Ishikawa (cell line): Measurements from ENCODE around the gene CATSPERZ.

Experiments used
- CEBPB ChIP-seq: IDR thresholded peaks from 2 replicates; pipeline ENCODE4 v1.6.1; 2012
- CREB1 ChIP-seq: IDR thresholded peaks from 2 replicates; pipeline ENCODE4 v1.6.1; 2012; ENCODE audit warnings: low read depth
- EGR1 ChIP-seq: IDR thresholded peaks from 2 replicates; pipeline ENCODE4 v1.6.1; 2012
- EP300 ChIP-seq: IDR thresholded peaks from 2 replicates; pipeline ENCODE4 v1.6.1; 2012; ENCODE audit warnings: borderline replicate concordance
- FOXM1 ChIP-seq: IDR thresholded peaks from 2 replicates; pipeline ENCODE4 v1.6.1; 2012; ENCODE audit warnings: low read depth, borderline replicate concordance
- MAX ChIP-seq: IDR thresholded peaks from 2 replicates; pipeline ENCODE4 v1.6.1; 2012
- NFIC ChIP-seq: IDR thresholded peaks from 2 replicates; pipeline ENCODE4 v1.6.1; 2012
- RAD21 ChIP-seq: IDR thresholded peaks from 2 replicates; pipeline ENCODE4 v1.6.1; 2012; ENCODE audit warnings: low read depth
- REST ChIP-seq: IDR thresholded peaks from 2 replicates; pipeline ENCODE4 v1.6.1; 2012; ENCODE audit warnings: low read depth, mild to moderate bottlenecking
- TAF1 ChIP-seq: IDR thresholded peaks from 2 replicates; pipeline ENCODE4 v1.6.1; 2012; ENCODE audit warnings: low read depth, mild to moderate bottlenecking
- TCF12 ChIP-seq: IDR thresholded peaks from 2 replicates; pipeline ENCODE4 v1.6.1; 2012; ENCODE audit warnings: low read depth
- TEAD4 ChIP-seq: IDR thresholded peaks from 2 replicates; pipeline ENCODE4 v1.6.1; 2012
- USF1 ChIP-seq: IDR thresholded peaks from 2 replicates; pipeline ENCODE4 v1.6.1; 2012
- YY1 ChIP-seq: IDR thresholded peaks from 2 replicates; pipeline ENCODE4 v1.6.1; 2012; ENCODE audit warnings: low read depth
- ZBTB7A ChIP-seq: IDR thresholded peaks from 2 replicates; pipeline ENCODE4 v1.6.1; 2012; ENCODE audit warnings: low read depth

Gene CATSPERZ

GRCh38 chr11:64321026-64321425 lies 20.9 kb downstream of the CATSPERZ start:
- no peak for TF ChIP-seq RAD21
- no peak for TF ChIP-seq NFIC
- TF ChIP-seq YY1 = no peak
- no peak for TF ChIP-seq CREB1
- TF ChIP-seq EGR1 = no peak
- TF ChIP-seq EP300 = no peak
- TF ChIP-seq USF1 = no peak
- TF ChIP-seq CEBPB = no peak
- no peak for TF ChIP-seq TCF12
- no peak for TF ChIP-seq TAF1
- no peak for TF ChIP-seq ZBTB7A
- TF ChIP-seq MAX = no peak
- no peak for TF ChIP-seq TEAD4
- TF ChIP-seq FOXM1 = no peak
- no peak for TF ChIP-seq REST

- TF ChIP-seq USF1 = no peak
- TF ChIP-seq TEAD4 = no peak
- TF ChIP-seq YY1 = no peak
- TF ChIP-seq NFIC = no peak
- TF ChIP-seq TCF12 = no peak
- no peak for TF ChIP-seq CEBPB
- no peak for TF ChIP-seq TAF1
- TF ChIP-seq RAD21 = no peak
- no peak for TF ChIP-seq EP300
- no peak for TF ChIP-seq MAX
- TF ChIP-seq EGR1 = no peak
- no peak for TF ChIP-seq REST
- TF ChIP-seq ZBTB7A = no peak
- no peak for TF ChIP-seq CREB1
- TF ChIP-seq FOXM1 = no peak
These were observed 21.4 kb downstream of the CATSPERZ start for GRCh38 chr11:64321533-64321932.

GRCh38 chr11:64322925-64323260 lies 22.7 kb downstream of the CATSPERZ start:
- TF ChIP-seq EP300 (no peak), USF1 (no peak), FOXM1 (no peak), TEAD4 (no peak), RAD21 (no peak), REST (no peak), EGR1 (no peak), ZBTB7A (no peak), NFIC (no peak), MAX (no peak), CREB1 (no peak)

- TF ChIP-seq ZBTB7A = no peak
- TF ChIP-seq EP300 = no peak
These were observed 23.2 kb downstream of the CATSPERZ start for GRCh38 chr11:64323373-64323772.
